ENCODE measurements around the gene WWP2.
"Not testable (repeated sequence)": the region's sequence is repeated elsewhere in the genome, so short reads cannot be mapped to it uniquely, and the experiment has no call there.

WWP2 gene

DNA sequence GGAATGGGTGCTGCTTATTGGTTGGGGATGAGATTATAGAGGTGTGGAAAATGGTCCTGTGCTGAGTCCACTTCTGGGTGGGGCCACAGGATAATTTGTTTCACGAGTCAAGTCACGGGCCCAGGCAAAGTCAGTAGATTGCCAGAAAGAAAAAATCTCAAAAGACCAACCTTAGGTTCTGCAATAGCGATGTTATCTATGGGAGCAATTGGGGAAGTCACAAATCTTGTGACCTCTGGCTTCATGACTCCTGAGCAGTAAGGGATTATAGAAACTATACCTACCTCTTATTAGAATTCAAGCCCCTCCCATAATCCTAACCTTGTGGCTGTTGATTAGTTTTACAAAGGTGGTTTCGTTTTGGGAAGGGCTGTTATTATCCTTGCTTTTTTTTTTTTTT lies 31.4 kb downstream of the WWP2 start:
- DNase-seq (ENCODE audit: low read depth in 1 of 2, low spot score in 1 of 2), result no peak

DNA sequence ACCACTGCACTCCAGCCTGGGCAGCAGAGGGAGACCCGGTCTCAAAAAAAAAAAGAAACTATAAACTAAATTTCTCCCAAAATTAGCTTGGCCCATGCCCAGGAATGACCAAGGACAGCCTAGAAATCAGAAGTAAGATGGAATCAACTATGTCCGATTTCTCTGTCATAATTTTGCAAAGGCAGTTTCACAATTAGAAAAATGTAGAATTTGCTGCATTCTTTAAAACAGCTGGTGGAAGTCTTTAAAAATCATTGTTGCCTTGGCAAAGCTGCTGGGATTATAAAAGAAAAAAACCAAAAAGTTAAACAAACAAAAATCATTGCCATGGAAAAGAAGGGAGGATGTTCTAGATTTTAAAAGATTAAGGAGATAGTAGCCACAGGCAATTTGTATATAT lies 32.4 kb downstream of the WWP2 start:
- DNase-seq (ENCODE audit: low read depth in 1 of 2, low spot score in 1 of 2), result no peak

DNA sequence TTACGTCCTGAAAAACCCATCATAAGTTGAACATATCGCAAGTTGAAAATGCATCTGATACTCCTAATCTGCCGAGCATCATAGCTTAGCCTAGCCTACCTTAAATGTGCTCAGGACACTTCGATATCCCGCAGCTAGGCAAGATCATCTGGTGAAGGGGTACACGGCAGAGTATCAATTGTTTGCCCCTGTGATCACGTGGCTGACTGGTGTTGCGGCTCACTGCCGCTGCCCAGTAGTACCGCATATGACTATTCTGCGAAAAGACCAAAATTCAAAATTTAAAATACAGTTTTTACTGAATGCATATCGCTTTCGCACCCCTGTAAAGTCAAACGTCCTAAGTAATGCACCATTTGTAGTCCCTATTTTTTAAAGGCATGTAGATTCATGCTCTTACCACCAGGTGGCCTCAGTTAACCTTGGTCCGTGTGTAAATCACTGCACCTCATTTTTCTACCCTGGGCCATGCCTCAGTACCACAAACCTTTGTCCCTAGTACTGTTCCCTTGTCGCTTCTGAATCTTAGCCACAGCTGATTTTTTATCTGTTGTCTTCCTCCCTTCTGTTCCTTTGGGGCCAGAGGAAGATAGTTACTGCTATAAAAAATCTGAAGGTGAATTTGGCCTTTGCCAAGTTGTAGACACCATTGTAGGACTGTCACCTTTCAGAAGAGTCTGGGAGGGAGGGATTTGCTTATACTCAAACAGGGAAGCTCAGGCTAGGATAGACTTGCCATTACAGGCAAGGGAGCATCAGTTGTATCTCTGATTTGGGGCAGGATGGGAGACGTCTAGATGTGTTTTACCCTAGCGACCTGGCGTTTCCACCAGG lies 34.4 kb downstream of the WWP2 start:
- DNase-seq (ENCODE audit: low read depth in 1 of 2, low spot score in 1 of 2), result peak in 1 of 2 donors; percentile 10

DNA sequence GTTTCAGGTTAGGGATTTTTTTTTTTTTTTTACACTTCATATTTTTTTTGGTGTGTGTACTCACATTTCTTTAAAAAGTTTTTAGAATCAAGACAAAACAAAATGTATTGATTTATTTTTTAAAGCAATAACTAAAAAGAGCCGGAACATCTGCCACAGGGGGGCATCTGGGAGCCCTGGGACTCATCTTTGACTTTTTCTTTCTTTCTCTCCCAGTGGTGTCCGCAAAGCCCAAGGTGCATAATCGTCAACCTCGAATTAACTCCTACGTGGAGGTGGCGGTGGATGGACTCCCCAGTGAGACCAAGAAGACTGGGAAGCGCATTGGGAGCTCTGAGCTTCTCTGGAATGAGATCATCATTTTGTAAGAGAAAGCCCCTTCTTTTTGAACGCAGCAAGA lies 36.3 kb downstream of the WWP2 start:
- DNase-seq (ENCODE audit: low read depth in 1 of 2, low spot score in 1 of 2), result no peak

DNA sequence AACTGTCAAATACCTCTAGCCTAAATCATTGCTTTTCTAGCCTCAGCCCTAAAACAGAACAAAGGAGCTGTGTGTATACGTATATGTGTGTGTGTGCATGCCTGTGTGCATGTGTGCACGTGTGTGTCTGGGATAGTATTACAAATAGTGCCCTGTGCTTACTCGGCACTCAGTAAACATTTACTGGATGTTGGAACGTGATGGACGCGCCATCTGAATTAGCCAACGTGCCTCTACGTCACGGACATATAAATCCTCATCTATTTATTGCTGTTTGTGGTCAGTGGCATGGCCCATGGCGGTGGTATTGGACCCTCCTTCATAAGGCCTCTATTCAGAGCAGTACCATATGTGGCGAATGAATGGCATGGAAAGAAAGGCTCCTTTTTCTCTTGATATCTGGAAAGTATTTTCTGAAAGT lies 37.5 kb downstream of the WWP2 start:
- DNase-seq (ENCODE audit: low read depth in 1 of 2, low spot score in 1 of 2), result no peak

DNA sequence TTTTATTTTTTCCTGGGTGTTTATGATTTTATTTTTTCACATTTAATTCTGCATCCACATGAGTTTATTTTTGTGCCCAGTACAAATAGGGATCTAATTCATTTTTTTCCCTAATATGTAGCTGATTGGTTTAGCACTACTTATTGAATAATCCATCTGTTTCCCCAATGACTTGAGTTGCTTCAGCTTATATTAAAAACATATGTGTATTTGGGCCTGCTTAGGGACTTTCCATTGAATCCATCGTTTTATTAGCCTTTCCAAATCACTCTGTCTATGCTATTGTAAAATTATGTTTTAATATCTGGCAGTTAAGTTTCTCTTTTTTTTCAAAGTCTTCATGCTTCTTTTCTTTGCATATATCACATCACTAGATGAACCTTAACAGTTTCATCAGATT lies 42.2 kb downstream of the WWP2 start:
- DNase-seq (ENCODE audit: low read depth in 1 of 2, low spot score in 1 of 2), result no peak

DNA sequence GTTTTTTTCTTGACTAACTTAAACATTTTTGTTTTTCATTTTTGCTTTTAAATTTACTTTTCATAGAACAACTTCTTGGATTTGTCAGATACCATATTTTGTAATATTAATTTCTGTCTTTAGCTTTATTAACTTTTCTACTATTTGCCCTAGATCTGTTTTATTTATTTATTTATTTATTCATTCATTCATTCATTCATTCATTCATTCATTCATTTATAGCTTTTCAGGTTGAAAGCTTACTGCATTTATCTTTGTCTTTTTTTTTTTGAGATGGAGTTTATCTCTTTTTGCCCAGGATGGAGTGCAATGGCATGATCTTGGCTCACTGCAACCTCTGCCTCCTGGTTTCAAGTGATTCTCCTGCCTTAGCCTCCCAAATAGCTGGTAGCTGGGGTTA lies 44.6 kb downstream of the WWP2 start:
- not testable (repeated sequence) for DNase-seq (ENCODE audit: low read depth in 1 of 2, low spot score in 1 of 2)

DNA sequence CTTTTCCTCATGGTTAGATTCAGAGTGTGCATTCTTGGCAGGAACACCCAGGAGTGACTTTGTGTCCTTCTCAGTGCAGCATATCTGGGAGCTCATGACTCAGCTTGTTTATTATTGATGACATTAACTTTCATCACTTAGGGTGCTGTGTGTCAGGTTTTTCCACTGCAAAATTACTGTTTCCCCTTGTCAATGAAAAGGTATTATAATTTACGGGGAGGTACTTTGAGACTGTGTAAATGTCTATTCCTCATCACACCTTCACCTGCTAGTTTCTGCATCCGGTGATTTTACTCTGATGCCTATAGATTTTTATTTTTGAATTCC lies 50.5 kb downstream of the WWP2 start:
- no peak for DNase-seq (ENCODE audit: low read depth in 1 of 2, low spot score in 1 of 2)

DNA sequence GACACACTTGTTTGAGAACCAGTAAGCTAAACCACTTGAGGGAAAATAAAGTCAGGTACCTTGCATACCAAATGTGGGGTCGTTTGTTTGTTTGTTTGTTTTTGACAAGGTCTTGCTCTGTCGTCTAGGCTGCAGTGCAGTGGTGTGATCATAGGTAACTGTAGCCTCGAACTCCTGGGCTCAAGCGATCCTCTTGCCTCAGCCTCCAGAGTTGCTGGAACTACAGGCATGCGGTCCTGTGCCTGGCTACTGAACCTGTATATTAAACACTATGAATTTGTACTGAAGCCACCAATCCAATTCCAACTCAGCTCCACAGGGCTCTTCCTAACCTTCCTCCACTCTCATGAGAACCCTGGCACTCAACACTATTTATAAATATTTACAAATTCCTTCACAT lies 51.9 kb downstream of the WWP2 start:
- no peak for DNase-seq (ENCODE audit: low read depth in 1 of 2, low spot score in 1 of 2)

DNA sequence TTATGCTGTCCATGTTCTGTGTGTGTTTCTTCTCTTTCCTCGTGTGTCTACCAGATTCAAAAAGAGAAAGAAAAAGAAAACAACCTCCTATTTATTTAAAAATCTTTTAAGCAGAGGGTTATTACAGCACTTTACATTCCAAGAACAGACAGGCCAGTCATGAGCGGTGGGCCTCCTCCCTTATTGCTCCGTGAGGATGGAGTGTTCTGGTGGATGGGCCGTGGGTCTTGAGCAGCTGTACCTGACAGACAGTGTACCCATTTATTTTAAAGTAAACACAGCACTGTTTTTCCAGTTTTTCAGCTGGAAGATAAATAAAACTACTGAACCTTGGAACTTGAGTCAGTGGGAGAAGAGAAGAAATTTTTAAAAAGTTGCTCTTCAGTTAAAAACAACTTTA lies 52.4 kb downstream of the WWP2 start:
- DNase-seq (ENCODE audit: low read depth in 1 of 2, low spot score in 1 of 2), result no peak

DNA sequence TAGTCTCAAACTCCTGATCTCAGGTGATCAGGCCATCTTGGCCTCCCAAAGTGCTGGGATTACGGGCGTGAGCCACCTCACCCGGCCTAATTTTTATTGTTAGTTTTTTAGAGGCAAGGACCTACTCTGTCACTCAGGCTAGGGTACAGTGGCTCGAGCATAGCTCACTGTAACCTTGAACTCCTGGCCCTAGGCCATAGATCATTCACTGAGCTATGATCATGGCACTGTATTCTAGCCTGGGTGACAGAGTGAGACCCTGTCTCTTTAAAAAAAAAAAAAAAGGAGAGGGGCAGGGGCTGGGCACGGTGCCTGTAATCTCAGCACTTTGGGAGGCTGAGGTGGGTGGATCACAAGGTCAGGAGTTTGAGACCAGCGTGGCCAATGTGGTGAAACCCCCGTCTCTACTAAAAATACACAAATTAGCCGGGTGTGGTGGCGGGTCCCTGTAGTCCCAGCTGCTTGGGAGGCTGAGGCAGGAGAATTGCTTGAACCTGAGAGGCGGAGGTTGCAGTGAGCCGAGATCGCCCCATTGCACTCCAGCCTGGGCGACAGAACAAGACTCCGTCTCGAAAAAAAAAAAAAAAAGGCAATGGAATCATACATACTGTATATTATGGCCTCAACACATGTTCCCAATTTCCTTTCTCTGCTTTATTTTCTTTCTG lies 53.2 kb downstream of the WWP2 start:
- DNase-seq (ENCODE audit: low read depth in 1 of 2, low spot score in 1 of 2), result not testable (repeated sequence)

DNA sequence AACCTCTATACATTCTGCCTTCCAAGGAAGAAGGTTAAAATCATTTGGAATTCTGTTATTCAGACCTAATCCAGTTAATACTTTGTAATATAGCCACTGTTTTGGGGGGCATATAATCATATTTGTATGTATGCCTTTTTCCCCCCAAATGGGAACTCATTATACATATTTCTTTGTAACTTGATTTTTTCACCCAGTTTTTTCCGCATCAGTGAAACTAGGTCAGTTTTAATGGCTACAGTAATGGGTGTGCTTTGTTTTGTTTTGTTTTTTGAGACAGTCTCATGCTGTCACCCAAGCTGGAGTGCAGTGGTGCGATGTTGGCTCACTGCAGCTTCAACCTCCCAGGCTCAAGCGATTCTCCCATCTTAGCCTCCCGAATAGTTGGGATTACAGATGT lies 54.9 kb downstream of the WWP2 start:
- DNase-seq (ENCODE audit: low read depth in 1 of 2, low spot score in 1 of 2), result no peak

DNA sequence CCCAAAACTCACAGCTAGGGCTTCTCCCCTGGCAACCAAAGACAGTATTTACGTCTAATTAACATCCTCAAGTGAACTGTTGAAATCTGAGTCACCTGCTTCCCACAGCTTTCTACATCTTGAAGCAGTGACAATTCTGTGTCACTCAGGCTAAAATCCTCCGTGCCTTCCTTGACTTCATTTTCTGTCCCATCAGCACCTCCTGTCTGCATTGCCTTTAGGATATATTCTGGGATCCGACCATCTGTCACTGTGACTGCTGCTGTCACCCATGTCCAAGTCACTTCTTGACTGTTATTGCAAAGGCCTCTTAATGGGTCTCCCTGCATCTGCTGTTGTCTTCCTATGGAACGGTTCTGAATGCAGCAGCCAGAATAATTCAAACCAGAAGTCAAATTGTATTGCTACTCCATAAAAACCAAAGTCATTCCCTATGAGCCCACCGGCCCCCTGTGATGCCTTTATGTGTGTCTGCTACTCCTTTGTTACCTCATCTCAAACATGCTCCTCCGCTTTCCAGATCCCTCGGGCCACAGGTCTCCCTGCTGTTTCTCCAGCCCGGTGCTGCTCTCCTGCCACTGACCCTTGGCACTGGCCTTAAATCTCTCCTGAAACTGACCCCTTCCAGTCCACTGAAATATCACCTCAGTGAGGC lies 56.9 kb downstream of the WWP2 start:
- DNase-seq (ENCODE audit: low read depth in 1 of 2, low spot score in 1 of 2), result no peak

DNA sequence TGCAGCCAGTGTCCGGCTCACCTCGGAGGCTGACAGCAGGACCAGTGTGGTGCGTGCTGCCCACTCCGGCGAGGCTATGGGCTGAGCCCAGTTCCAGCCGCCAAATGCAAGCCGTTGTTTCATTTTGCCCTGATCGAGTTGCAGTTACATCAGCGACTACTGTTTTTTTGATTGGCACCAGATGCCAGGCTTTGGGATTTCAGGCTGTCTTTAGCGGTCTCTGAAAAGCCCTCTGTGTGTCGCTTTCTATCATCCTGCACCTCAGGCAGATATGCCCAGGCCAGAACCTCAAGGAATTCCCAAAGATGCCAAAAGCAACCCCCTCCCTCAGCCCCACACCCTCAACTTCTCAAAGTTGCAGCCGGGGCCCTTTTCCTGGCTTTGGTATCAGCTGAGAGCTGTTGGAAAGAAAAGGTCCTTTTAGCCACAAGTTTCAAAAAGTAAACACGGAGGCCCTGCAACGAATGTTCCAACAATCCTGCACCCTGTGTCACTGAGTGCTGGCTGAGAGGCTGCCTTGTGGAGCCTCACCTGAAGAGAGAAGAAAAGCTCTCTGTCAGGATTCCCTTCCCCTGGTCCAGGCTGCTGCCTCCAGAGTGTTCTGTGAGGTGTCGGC lies 58.9 kb downstream of the WWP2 start:
- no peak for DNase-seq (ENCODE audit: low read depth in 1 of 2, low spot score in 1 of 2)

DNA sequence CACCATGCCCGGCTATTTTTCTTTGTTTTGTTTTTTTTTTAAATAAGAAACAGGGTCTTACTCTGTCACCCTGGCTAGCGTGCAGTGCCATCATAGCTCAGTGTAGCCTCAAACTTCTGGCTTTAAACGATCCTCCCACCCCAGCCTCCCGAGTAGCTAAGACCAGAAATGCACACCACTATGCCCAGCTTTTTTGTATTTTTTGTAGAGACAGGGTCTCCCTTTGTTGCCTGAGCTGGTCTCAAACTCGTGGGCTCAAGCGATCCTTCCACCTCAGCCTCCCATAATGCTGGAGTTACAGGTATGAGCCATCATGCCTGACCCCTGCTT lies 59.7 kb downstream of the WWP2 start:
- no peak for DNase-seq (ENCODE audit: low read depth in 1 of 2, low spot score in 1 of 2)

DNA sequence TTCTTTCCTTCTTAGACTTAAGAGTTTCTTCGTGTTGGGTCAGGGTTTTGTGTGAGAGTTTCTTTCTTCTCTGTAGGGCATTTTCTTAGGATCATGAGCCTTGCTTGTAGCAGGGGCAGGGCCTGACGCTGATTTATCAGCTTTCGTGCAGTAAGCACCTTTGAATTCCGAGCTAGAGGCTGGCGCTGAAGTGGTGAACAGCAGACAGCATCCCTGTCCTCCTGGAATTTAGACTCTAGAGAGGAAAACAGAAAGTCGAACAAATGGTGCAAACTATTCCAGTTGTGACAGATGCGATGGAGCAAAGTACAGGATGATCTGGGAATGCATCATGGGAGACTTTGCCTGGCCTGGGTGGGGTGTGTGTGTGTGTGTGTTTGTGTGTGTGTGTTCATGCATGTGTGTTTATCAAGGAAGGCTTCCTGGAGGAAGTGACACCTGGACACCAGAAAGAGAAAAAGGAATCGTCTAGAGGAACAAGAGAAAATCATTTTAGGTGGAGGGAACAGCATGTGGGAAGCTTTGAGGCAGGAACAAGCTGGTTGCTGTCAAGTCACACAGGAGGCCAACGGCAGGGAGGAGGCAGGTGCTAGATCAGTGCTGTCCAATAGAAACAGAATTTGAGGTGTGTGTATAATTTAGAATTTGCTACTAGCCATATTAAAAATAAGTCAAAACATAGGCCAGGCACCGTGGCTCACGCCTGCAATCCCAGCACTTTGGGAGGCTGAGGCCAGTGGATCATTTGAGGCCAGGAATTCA lies 60.2 kb downstream of the WWP2 start:
- no peak for DNase-seq (ENCODE audit: low read depth in 1 of 2, low spot score in 1 of 2)

DNA sequence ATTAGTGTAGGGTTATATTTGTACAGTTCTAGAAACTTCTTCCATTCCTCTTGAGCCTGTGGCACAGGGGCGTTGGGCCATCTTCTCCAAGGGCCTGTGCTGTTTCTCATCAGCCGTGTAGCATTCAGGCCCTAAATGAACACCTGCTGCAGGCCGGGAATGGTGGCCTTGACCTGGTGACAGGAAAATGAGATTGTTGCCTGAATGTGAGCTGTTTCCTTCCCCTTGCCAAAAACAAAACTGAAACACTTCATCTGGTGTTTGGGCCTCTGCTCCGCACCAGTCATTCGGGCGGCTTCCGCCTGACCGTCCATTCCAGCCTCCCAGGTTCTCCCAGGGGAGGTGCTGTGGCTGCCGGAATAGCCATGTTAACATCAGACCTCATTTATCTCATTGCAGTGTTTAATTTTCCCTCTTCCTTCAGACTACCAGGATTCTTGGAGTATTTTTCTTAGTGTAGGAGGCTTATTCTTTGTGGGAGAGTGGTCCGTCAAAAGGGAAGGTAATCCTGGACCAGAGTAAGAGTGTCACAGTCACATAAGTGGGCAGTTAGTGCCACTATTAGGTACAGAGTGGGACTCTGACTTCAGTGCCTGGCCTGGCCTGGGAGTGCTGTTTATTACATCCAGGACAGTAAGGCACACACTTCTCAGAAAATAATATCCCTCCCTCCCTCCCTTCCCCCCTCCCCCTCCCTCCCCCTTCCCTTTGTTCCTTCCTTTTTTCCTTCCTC lies 61.9 kb downstream of the WWP2 start:
- no peak for DNase-seq (ENCODE audit: low read depth in 1 of 2, low spot score in 1 of 2)

DNA sequence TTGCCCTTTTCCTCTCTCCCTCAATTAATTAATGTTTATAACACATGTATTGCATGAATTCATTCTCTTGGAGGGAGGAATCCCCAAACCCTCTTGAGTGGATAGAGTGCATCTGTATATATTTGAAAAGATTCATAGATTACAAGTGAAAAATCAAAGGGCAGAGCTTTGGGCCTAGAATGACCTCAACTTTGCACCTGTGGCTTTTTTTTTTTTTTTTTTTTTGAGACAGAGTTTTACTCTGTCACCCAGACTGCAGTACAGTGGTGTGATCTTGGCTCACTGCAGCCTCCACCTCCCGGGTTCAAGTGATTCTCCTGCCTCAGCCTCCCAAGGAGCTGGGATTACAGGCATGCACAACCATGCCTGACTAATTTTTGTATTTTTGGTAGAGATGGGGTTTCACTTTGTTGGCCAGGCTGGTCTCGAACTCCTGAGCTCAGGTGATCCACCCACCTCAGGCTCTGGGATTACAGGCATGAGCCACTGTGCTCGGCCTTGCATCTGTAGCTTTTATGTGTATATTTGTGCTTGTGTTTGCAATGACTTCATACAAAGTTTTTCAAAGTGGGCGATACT lies 62.5 kb downstream of the WWP2 start:
- not testable (repeated sequence) for DNase-seq (ENCODE audit: low read depth in 1 of 2, low spot score in 1 of 2)

DNA sequence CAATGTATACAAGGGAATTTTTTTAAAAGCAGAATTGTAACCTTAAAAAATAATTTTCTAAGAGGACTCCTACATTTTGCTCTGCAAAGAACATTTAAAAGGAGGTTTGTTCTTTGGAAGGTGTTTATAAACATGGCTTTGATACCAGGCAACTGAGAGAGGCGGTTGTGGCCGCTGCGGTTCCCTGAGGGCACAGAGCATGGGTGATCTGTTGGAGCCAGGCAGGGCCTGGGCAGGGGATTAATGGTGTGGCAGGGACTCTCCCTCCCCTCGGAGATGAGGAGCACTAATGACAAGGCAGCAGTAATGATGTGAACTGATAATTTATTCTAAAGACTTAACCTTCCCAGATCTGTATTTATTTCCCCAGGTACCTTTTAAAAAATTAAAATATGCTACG lies 65.4 kb downstream of the WWP2 start:
- DNase-seq (ENCODE audit: low read depth in 1 of 2, low spot score in 1 of 2), result no peak

DNA sequence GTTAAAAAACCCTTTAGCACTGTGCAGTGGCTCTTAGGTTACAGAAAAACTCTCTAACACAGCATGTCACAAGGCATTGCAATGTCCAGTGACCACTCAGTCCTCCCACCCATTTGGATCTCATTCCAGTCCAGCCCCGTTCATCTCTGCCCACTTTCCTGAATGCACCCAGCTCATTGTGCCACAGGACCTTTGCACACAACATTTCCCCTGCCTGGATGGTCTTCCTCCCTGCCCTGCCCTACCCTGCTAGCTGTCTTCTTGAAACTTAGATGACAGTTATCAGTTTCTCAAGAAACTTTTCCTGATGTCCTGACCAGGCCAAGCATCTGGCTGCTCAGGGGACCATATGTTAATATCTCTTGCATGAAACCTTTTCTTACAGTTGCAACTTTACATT lies 67.2 kb downstream of the WWP2 start:
- DNase-seq (ENCODE audit: low read depth in 1 of 2, low spot score in 1 of 2), result no peak

Measured in activated CD4-positive, alpha-beta T cell treated with anti-CD3 and anti-CD28 coated beads, Interleukin-2, amount 50 U/mL, for 24 hours (primary cell).